ENCODE data around the gene ANTKMT.

The ANTKMT gene

GRCh38 chr16:764848-765487 is 44.0 kb downstream of the ANTKMT start:
- no peak for DNase-seq

- DNase-seq, result no peak
Measured at GRCh38 chr16:765488-765865, 44.5 kb downstream of the ANTKMT start.

GRCh38 chr16:766008-766819 is 45.3 kb downstream of the ANTKMT start:
- DNase-seq, result no peak

GRCh38 chr16:766820-767640 is 46.1 kb downstream of the ANTKMT start:
- no peak for DNase-seq

GRCh38 chr16:767743-768235 is 46.8 kb downstream of the ANTKMT start:
- DNase-seq, result no peak

GRCh38 chr16:768428-768827 is 47.5 kb downstream of the ANTKMT start:
- DNase-seq, result no peak

GRCh38 chr16:769184-769784 is 48.3 kb downstream of the ANTKMT start:
- no peak for DNase-seq

GRCh38 chr16:769934-770333 is 49.0 kb downstream of the ANTKMT start:
- DNase-seq, result no peak

GRCh38 chr16:770411-770810 is 49.5 kb downstream of the ANTKMT start:
- no peak for DNase-seq

Data from T-helper 2 cell (primary cell).